OCI-LY1 (cell line): ENCODE measurements around the gene CDH13.

Source experiments
- H2AFZ ChIP-seq: fragments of 200-600 bp; sonication (generic), shearing (Covaris generic); 2 replicates; pipeline ENCODE4 v1.6.0; 2014; ENCODE audit warnings: antibody characterized with exemption, mild to moderate bottlenecking, low read length
- H3F3A ChIP-seq: fragments of 200-600 bp; sonication (generic), shearing (Covaris generic); 2 replicates; pipeline ENCODE4 v1.6.0; 2014; ENCODE audit warnings: mild to moderate bottlenecking, antibody characterized with exemption, low read length, moderate library complexity; ENCODE audit not compliant: insufficient read depth
- H3K27ac ChIP-seq: fragments of 200-600 bp; sonication (generic); 2 replicates; pipeline ENCODE4 v1.5.1; 2014; ENCODE audit warnings: low read length, mixed run types, mild to moderate bottlenecking, low read depth; ENCODE audit not compliant: poor library complexity, severe bottlenecking
- H3K27me3 ChIP-seq: fragments of 200-600 bp; sonication (generic); 2 replicates; pipeline ENCODE4 v1.6.0; 2014; ENCODE audit warnings: antibody characterized with exemption, mild to moderate bottlenecking, low read length, moderate library complexity; ENCODE audit not compliant: insufficient read depth
- H3K36me3 ChIP-seq: fragments of 200-600 bp; sonication (generic); 2 replicates; pipeline ENCODE4 v1.6.1; 2014; ENCODE audit warnings: mild to moderate bottlenecking, antibody characterized with exemption, low read length, moderate library complexity, mixed read lengths; ENCODE audit not compliant: insufficient read depth
- H3K4me1 ChIP-seq: fragments of 200-600 bp; sonication (generic); 2 replicates; pipeline ENCODE4 v1.5.1; 2014; ENCODE audit warnings: mild to moderate bottlenecking, low read length, moderate library complexity; ENCODE audit not compliant: insufficient read depth, severe bottlenecking
- H3K4me2 ChIP-seq: fragments of 200-600 bp; sonication (generic), shearing (Covaris generic); 2 replicates; pipeline ENCODE4 v1.6.1; 2014; ENCODE audit warnings: low read length
- H3K4me3 ChIP-seq: fragments of 200-600 bp; sonication (generic); 2 replicates; pipeline ENCODE4 v1.5.1; 2014; ENCODE audit warnings: low read length, low read depth, mild to moderate bottlenecking, mixed read lengths; ENCODE audit not compliant: poor library complexity, severe bottlenecking
- H3K79me2 ChIP-seq: fragments of 200-600 bp; shearing (Covaris generic); 2 replicates; pipeline ENCODE4 v1.6.1; 2016; ENCODE audit warnings: mixed run types, low read length, mixed read lengths; ENCODE audit not compliant: insufficient read depth
- H3K9ac ChIP-seq: fragments of 200-600 bp; sonication (generic), shearing (Covaris generic); 2 replicates; pipeline ENCODE4 v1.6.1; 2014; ENCODE audit warnings: mild to moderate bottlenecking, low read length, mixed read lengths
- H3K9me2 ChIP-seq: fragments of 200-600 bp; sonication (generic), shearing (Covaris generic); 2 replicates; pipeline ENCODE4 v1.6.1; 2014; ENCODE audit warnings: low read depth, mild to moderate bottlenecking, low read length, mixed read lengths
- H3K9me3 ChIP-seq: fragments of 200-600 bp; shearing (Covaris generic); 2 replicates; pipeline ENCODE4 v1.6.1; 2014; ENCODE audit warnings: low read length, mixed read lengths
- H4K20me1 ChIP-seq: fragments of 200-600 bp; sonication (generic), shearing (Covaris generic); 2 replicates; pipeline ENCODE4 v1.6.0; 2016; ENCODE audit warnings: mild to moderate bottlenecking, low read length; ENCODE audit not compliant: insufficient read depth
- EZH2 ChIP-seq: fragments of 200-600 bp; sonication (generic), shearing (Covaris generic); IDR thresholded peaks from 2 replicates; pipeline ENCODE4 v1.8.0; 2017; ENCODE audit warnings: borderline replicate concordance, mixed run types, mild to moderate bottlenecking, antibody characterized with exemption, low read length, moderate library complexity, mixed read lengths
- TF ChIP-seq, protein P1 (sequence below): fragments of 200-600 bp; sonication (generic), shearing (Covaris generic); IDR thresholded peaks from 2 replicates; pipeline ENCODE4 v1.5.1; 2017; ENCODE audit warnings: mild to moderate bottlenecking, antibody characterized with exemption, low read length, moderate library complexity, mixed read lengths

Gene CDH13

DNA sequence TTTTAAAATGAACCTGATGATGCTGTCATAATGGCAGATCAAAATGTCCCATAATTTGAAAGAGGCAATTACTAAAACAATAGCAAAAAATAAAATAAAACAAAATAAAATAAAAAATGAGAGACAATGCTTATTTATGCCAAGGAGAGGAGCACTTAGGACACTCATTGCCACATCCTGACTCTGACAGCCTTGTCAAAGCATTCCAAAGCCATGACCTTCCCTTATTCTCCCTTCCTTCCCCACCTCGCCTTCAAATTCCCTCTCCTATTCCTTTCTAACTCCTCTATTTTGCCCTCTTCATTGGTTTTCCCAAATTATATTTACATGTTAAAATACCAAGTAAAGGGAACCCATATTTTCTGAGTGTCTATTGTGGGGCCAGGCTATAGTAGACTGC is 220.0 kb downstream of the CDH13 start:
- no peak for TF ChIP-seq EZH2
- TF ChIP-seq, protein P1, sequence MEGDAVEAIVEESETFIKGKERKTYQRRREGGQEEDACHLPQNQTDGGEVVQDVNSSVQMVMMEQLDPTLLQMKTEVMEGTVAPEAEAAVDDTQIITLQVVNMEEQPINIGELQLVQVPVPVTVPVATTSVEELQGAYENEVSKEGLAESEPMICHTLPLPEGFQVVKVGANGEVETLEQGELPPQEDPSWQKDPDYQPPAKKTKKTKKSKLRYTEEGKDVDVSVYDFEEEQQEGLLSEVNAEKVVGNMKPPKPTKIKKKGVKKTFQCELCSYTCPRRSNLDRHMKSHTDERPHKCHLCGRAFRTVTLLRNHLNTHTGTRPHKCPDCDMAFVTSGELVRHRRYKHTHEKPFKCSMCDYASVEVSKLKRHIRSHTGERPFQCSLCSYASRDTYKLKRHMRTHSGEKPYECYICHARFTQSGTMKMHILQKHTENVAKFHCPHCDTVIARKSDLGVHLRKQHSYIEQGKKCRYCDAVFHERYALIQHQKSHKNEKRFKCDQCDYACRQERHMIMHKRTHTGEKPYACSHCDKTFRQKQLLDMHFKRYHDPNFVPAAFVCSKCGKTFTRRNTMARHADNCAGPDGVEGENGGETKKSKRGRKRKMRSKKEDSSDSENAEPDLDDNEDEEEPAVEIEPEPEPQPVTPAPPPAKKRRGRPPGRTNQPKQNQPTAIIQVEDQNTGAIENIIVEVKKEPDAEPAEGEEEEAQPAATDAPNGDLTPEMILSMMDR: no peak
- Histone ChIP-seq H4K20me1 (no peaks in the 10 kb centered on the region), H3K9me2 (no peaks in the 10 kb centered on the region), H3K4me1 (no peaks in the 10 kb centered on the region), H3K4me3 (no peak overlapping the region), H3K4me2 (no peak overlapping the region), H2AFZ (no peak overlapping the region), H3F3A (no peaks in the 10 kb centered on the region), H3K36me3 (no peaks in the 10 kb centered on the region), H3K9ac (no peak overlapping the region), H3K79me2 (no peaks in the 10 kb centered on the region), H3K9me3 (no peaks in the 10 kb centered on the region), H3K27ac (no peak overlapping the region), H3K27me3 (no peaks in the 10 kb centered on the region)

DNA sequence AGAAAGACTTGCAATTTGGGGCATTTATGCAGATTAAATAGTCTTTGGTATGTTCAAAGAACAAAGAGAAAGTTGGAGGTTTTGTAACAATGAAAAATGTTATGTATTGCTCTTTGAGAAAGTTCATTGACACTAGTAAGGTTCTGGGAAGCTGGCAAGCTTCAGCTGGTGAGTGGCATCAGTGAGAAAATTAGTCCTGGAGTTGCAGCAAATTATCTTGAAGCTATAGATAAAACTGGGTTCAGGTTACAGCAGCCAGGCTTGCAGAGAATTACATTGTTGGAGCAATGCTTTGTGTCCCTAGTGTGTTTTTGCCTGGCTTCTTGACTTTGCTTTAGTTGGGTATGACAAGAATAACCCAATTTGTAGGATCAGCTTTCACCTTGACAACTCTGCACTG is 221.2 kb downstream of the CDH13 start:
- TF ChIP-seq, protein P1: no peak
- TF ChIP-seq EZH2: no peak
- no peaks in the 10 kb centered on the region for H3K9me2 ChIP-seq
- no peaks in the 10 kb centered on the region for H4K20me1 ChIP-seq
- no peaks in the 10 kb centered on the region for H3K4me1 ChIP-seq
- H3K79me2 ChIP-seq: no peaks in the 10 kb centered on the region
- H3K9me3 ChIP-seq: no peaks in the 10 kb centered on the region
- no peak overlapping the region for H3K27ac ChIP-seq
- no peaks in the 10 kb centered on the region for H3K27me3 ChIP-seq
- no peak overlapping the region for H2AFZ ChIP-seq
- H3K4me2 ChIP-seq: no peak overlapping the region
- no peak overlapping the region for H3K4me3 ChIP-seq
- no peaks in the 10 kb centered on the region for H3K36me3 ChIP-seq
- no peak overlapping the region for H3K9ac ChIP-seq
- no peaks in the 10 kb centered on the region for H3F3A ChIP-seq

DNA sequence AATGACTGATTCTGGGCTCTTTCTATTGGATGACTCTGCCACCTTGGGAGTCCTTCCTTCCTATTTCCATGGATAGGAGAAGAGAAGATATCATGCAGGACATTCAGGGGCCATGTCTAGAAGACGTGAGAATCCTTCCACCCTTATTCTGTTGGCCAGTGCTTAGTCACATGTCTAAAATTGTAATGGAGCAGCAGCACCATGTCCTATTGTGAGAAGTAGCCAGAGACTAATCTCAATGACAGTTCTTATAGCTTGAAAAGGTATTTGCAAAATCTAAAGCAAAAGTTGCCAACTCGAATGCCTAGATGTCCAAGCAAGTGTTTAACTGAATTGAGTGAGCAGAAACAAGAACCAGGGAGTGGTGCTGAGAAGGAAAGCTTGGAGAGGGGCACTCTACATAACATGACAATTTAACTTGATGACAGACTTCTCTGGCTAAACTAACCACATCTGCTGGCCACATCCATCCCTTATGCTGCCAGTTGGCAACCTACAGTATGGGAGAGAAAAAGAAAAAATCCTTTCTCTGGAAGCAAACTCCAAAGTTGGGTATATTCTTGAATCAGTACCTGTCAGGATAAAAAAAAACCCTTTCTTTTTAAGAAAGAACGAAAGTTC is 225.7 kb downstream of the CDH13 start:
- no peaks in the 10 kb centered on the region for H3K4me1 ChIP-seq
- H4K20me1 ChIP-seq: no peaks in the 10 kb centered on the region
- no peaks in the 10 kb centered on the region for H3K27me3 ChIP-seq
- no peak overlapping the region for H3K9ac ChIP-seq
- H3F3A ChIP-seq: no peaks in the 10 kb centered on the region
- no peaks in the 10 kb centered on the region for H3K9me3 ChIP-seq
- no peak for TF ChIP-seq EZH2
- TF ChIP-seq, protein P1: no peak
- no peak overlapping the region for H3K4me3 ChIP-seq
- H3K79me2 ChIP-seq: no peaks in the 10 kb centered on the region
- H2AFZ ChIP-seq: no peak overlapping the region
- no peaks in the 10 kb centered on the region for H3K9me2 ChIP-seq
- H3K36me3 ChIP-seq: no peaks in the 10 kb centered on the region
- H3K4me2 ChIP-seq: no peak overlapping the region
- H3K27ac ChIP-seq: no peak overlapping the region
